Renal cortical epithelial cell (primary cell): ENCODE results near the gene EYS. TPM values are rescaled to one million over a fixed set of nuclear protein-coding genes. Genes with fewer than 3 reads are reported as not detected.
"Not testable (repeated sequence)": the region's sequence is repeated elsewhere in the genome, so short reads cannot be mapped to it uniquely, and the experiment has no call there.

ENCODE experiments used
- DNase-seq: peaks from one replicate; pipeline ENCODE4 v3.0.0-alpha.2; 2011; ENCODE audit warnings: low read depth
- total RNA-seq: library from RNA; depleted of rRNA; stranded (reverse); fragments of >200 nt; gene quantifications from 2 replicates; pipeline ENCODE4 v1.2.3, GENCODE V29; 2014

Gene EYS
- total RNA-seq, 1 donor from 2014 or later = 0.10 TPM

- DNase-seq = not testable (repeated sequence)
Measured at GRCh38 chr6:63828678-63829077, 1878.3 kb downstream of the EYS start.

GRCh38 chr6:63824722-63825121 lies 1882.3 kb downstream of the EYS start:
- DNase-seq = no peak

GRCh38 chr6:63821442-63821841 lies 1885.6 kb downstream of the EYS start:
- DNase-seq = no peak

GRCh38 chr6:63819831-63820230 lies 1887.2 kb downstream of the EYS start:
- DNase-seq = no peak

- DNase-seq = peak; percentile 40
Measured at GRCh38 chr6:63817492-63818050, 1889.5 kb downstream of the EYS start.

GRCh38 chr6:63816982-63817436 lies 1890.0 kb downstream of the EYS start:
- DNase-seq = peak; percentile 24

GRCh38 chr6:63816401-63816981 lies 1890.5 kb downstream of the EYS start:
- no peak for DNase-seq

- peak; percentile 25 for DNase-seq
Measured at GRCh38 chr6:63814459-63814858, 1892.6 kb downstream of the EYS start.

GRCh38 chr6:63813566-63814120 lies 1893.4 kb downstream of the EYS start:
- DNase-seq = no peak

GRCh38 chr6:63808576-63808975 lies 1898.5 kb downstream of the EYS start:
- no peak for DNase-seq

- no peak for DNase-seq
Measured at GRCh38 chr6:63807056-63807455, 1900.0 kb downstream of the EYS start.

GRCh38 chr6:63806573-63806913 lies 1900.5 kb downstream of the EYS start:
- no peak for DNase-seq

- DNase-seq = peak; percentile 98
Measured at GRCh38 chr6:63805808-63806572, 1901.0 kb downstream of the EYS start.

GRCh38 chr6:63805345-63805744 lies 1901.7 kb downstream of the EYS start:
- DNase-seq = no peak

- peak; percentile 89 for DNase-seq
Measured at GRCh38 chr6:63804381-63804956, 1902.6 kb downstream of the EYS start.

- DNase-seq = no peak
Measured at GRCh38 chr6:63803371-63803770, 1903.7 kb downstream of the EYS start.

- peak; percentile 41 for DNase-seq
Measured at GRCh38 chr6:63802606-63803206, 1904.3 kb downstream of the EYS start.

GRCh38 chr6:63800386-63800785 lies 1906.6 kb downstream of the EYS start:
- not testable (repeated sequence) for DNase-seq

GRCh38 chr6:63799813-63800212 lies 1907.2 kb downstream of the EYS start:
- no peak for DNase-seq

GRCh38 chr6:63799313-63799712 lies 1907.7 kb downstream of the EYS start:
- no peak for DNase-seq

- DNase-seq = no peak
Measured at GRCh38 chr6:63798378-63798777, 1908.6 kb downstream of the EYS start.

GRCh38 chr6:63797721-63798120 lies 1909.3 kb downstream of the EYS start:
- DNase-seq = no peak
